Hepatocyte (in vitro differentiated cells): ENCODE measurements around the gene TCAP. TPM values are rescaled to one million over a fixed set of nuclear protein-coding genes. Genes with fewer than 3 reads are reported as not detected.

Experiments
- DNase-seq: peaks from one replicate; pipeline ENCODE4 v3.0.0-alpha.2; 2016; ENCODE audit warnings: low spot score
- H2AFZ ChIP-seq: fragments of 200-600 bp; sonication (generic); 2 replicates; pipeline ENCODE4 v1.6.0; 2016; ENCODE audit warnings: antibody characterized with exemption, mild to moderate bottlenecking
- H3K27ac ChIP-seq: fragments of 200-600 bp; sonication (generic); 2 replicates; pipeline ENCODE4 v1.5.1; 2016; ENCODE audit warnings: mild to moderate bottlenecking
- H3K27me3 ChIP-seq: fragments of 200-600 bp; sonication (generic); 2 replicates; pipeline ENCODE4 v1.6.1; 2016
- H3K36me3 ChIP-seq: fragments of 200-600 bp; sonication (generic); replicated peaks from 2 replicates; pipeline ENCODE4 v1.5.1; 2016; ENCODE audit warnings: low read depth; ENCODE audit not compliant: insufficient read depth
- H3K4me1 ChIP-seq: fragments of 200-600 bp; sonication (generic); 2 replicates; pipeline ENCODE4 v1.5.1; 2016; ENCODE audit warnings: mild to moderate bottlenecking, moderate library complexity; ENCODE audit not compliant: insufficient read depth
- H3K4me2 ChIP-seq: fragments of 200-600 bp; sonication (generic); 2 replicates; pipeline ENCODE4 v1.6.0; 2016
- H3K4me3 ChIP-seq: fragments of 200-600 bp; sonication (generic); 2 replicates; pipeline ENCODE4 v1.5.1; 2016; ENCODE audit warnings: mild to moderate bottlenecking
- H3K79me2 ChIP-seq: fragments of 200-600 bp; sonication (generic); 2 replicates; pipeline ENCODE4 v1.6.0; 2017; ENCODE audit warnings: mild to moderate bottlenecking
- H3K9me2 ChIP-seq: fragments of 200-600 bp; sonication (generic); replicated peaks from 2 replicates; pipeline ENCODE4 v1.6.0; 2017; ENCODE audit warnings: mild to moderate bottlenecking; ENCODE audit not compliant: insufficient read depth
- H3K9me3 ChIP-seq: fragments of 200-600 bp; sonication (generic); 2 replicates; pipeline ENCODE4 v1.5.1; 2016; ENCODE audit warnings: low read depth, mild to moderate bottlenecking
- H4K20me1 ChIP-seq: fragments of 200-600 bp; sonication (generic); 2 replicates; pipeline ENCODE4 v1.6.0; 2016; ENCODE audit warnings: mild to moderate bottlenecking; ENCODE audit not compliant: insufficient read depth, poor library complexity, severe bottlenecking
- EZH2 ChIP-seq: fragments of 200-600 bp; sonication (generic); IDR thresholded peaks from 2 replicates; pipeline ENCODE4 v1.6.1; 2016; ENCODE audit warnings: antibody characterized with exemption, mild to moderate bottlenecking, borderline replicate concordance
- EZH2phosphoT487 ChIP-seq: fragments of 200-600 bp; sonication (generic); IDR thresholded peaks from one replicate; pipeline ENCODE4 v1.6.1; 2018; ENCODE audit warnings: antibody characterized with exemption, mild to moderate bottlenecking, low read depth, moderate library complexity; ENCODE audit not compliant: unreplicated experiment, severe bottlenecking
- WGBS: methylation state at CpG from one replicate; pipeline ENCODE4 v1.1.6; 2016; ENCODE audit warnings: low lambda C conversion rate; ENCODE audit errors: missing lambda C conversion rate; 5-methylcytosine and 5-hydroxymethylcytosine counted together
- polyA plus RNA-seq: library from polyadenylated mRNA; unstranded; fragments of >200 nt; fragmentation: Nextera tagmentation; extraction: Ambion mirVana; gene quantifications from 2 replicates; pipeline ENCODE4 v1.2.1, GENCODE V29; 2016
- total RNA-seq: library from RNA; depleted of rRNA; stranded (reverse); fragments of >200 nt; gene quantifications from 2 replicates; pipeline ENCODE4 v1.2.3, GENCODE V29; 2014
- TF ChIP-seq, protein P1 (sequence below): fragments of 200-600 bp; sonication (generic); IDR thresholded peaks from 2 replicates; pipeline ENCODE4 v1.5.1; 2016; ENCODE audit warnings: antibody characterized with exemption, mild to moderate bottlenecking; ENCODE audit not compliant: poor library complexity

TCAP gene
- total and polyA plus RNA-seq, 2 experiments from 2014 or later: 0.64 to 0.90 TPM

DNA sequence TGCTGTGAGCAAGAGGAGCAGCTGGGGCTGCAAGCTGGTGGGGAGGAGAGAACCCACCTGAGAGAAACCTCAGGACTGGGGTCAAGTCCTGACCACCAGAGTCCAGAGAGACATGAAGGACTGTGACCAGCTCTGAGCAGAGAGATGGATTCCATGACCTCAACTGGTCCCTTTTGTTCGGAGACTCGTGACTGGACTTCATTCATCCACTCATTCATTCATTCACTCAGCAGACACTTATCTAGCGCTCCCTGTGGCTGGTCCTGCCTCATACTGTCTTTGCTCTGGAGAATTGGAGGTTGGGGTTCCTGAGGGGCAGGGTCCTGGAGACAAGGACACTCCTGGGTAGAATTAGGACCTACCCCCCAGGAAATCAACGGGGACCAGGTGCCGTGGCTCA, 38.8 kb downstream of the TCAP start:
- H3K79me2 ChIP-seq: peaks cover 80% of the 10 kb centered on the region
- peaks cover 58% of the 10 kb centered on the region for H4K20me1 ChIP-seq
- H3K4me1 ChIP-seq: peaks cover 55% of the 10 kb centered on the region
- WGBS: 93% methylated on average over 5 of the region's 5 CpGs
- H3K4me3 ChIP-seq: no peak overlapping the region
- no peaks in the 10 kb centered on the region for H3K36me3 ChIP-seq
- no peaks in the 10 kb centered on the region for H3K9me2 ChIP-seq
- H3K9me3 ChIP-seq: no peaks in the 10 kb centered on the region
- TF ChIP-seq EZH2phosphoT487 (no peak), EZH2 (no peak)
- TF ChIP-seq, protein P1, sequence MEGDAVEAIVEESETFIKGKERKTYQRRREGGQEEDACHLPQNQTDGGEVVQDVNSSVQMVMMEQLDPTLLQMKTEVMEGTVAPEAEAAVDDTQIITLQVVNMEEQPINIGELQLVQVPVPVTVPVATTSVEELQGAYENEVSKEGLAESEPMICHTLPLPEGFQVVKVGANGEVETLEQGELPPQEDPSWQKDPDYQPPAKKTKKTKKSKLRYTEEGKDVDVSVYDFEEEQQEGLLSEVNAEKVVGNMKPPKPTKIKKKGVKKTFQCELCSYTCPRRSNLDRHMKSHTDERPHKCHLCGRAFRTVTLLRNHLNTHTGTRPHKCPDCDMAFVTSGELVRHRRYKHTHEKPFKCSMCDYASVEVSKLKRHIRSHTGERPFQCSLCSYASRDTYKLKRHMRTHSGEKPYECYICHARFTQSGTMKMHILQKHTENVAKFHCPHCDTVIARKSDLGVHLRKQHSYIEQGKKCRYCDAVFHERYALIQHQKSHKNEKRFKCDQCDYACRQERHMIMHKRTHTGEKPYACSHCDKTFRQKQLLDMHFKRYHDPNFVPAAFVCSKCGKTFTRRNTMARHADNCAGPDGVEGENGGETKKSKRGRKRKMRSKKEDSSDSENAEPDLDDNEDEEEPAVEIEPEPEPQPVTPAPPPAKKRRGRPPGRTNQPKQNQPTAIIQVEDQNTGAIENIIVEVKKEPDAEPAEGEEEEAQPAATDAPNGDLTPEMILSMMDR: no peak
- no peak overlapping the region for H2AFZ ChIP-seq
- peak overlapping the region; percentile 43 for H3K27ac ChIP-seq
- H3K27me3 ChIP-seq: no peaks in the 10 kb centered on the region
- H3K4me2 ChIP-seq: peak overlapping the region; percentile 88
- DNase-seq: no peak

GRCh38 chr17:39704821-39705551, 39.8 kb downstream of the TCAP start:
- H3K27ac ChIP-seq: no peak overlapping the region

DNA sequence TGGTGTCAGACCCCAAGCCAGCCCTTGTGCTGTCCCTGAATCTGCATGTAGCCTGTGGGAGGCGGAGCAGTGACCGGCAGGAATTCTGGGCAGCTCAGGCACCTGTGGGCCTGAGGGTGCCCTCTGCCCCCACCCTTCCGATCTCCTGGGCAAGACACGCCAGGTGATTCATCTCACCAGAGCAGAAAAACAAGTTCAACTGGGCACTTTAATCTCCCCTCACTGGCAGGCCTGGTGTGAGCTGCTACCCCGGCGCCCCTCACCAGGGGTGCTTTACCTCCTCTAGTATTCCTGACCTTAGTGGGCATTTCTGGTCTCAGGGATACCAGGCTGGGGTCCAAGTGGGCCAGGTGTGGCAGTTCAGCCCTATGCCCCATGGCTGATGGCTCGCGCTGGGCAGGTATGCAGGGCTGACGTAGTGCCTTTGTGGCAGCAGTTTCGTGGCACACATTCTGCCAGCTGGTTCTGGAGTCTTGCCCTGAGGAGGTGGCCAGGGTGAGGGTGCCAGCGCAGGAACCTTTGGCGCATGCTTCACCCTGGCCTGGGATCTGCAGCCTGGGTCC, 40.7 kb downstream of the TCAP start:
- Histone ChIP-seq H3K4me1 (peaks cover 48% of the 10 kb centered on the region), H3K4me3 (no peak overlapping the region), H3K9me2 (no peaks in the 10 kb centered on the region), H4K20me1 (peaks cover 57% of the 10 kb centered on the region), H3K4me2 (peak overlapping the region; percentile 41), H3K27ac (no peak overlapping the region), H2AFZ (no peak overlapping the region), H3K27me3 (no peaks in the 10 kb centered on the region), H3K79me2 (peaks cover 62% of the 10 kb centered on the region), H3K9me3 (no peaks in the 10 kb centered on the region), H3K36me3 (no peaks in the 10 kb centered on the region)
- WGBS: 84% methylated on average over 12 of the region's 12 CpGs
- DNase-seq: no peak
- TF ChIP-seq, protein P1: no peak
- TF ChIP-seq EZH2phosphoT487: no peak
- no peak for TF ChIP-seq EZH2

More at GRCh38 chr17:39704821-39705551, 39.8 kb downstream of the TCAP start:
- H3K4me2 ChIP-seq: peak overlapping the region; percentile 41
- H3K9me2 ChIP-seq: no peaks in the 10 kb centered on the region
- no peak overlapping the region for H3K4me3 ChIP-seq
- peaks cover 70% of the 10 kb centered on the region for H3K79me2 ChIP-seq
- H3K9me3 ChIP-seq: no peaks in the 10 kb centered on the region
- 73% methylated on average over 11 of the region's 11 CpGs for WGBS
- no peaks in the 10 kb centered on the region for H3K27me3 ChIP-seq
- H4K20me1 ChIP-seq: peaks cover 58% of the 10 kb centered on the region
- no peak for DNase-seq
- no peaks in the 10 kb centered on the region for H3K36me3 ChIP-seq
- H3K4me1 ChIP-seq: peaks cover 48% of the 10 kb centered on the region
- H2AFZ ChIP-seq: no peak overlapping the region
- TF ChIP-seq EZH2phosphoT487: no peak
- no peak for TF ChIP-seq EZH2
- TF ChIP-seq, protein P1: no peak
